Mesendoderm (in vitro differentiated cells): ENCODE measurements around the gene TUBB3.

ENCODE experiments used
- DNase-seq: peaks from one replicate; pipeline ENCODE4 v3.0.0; 2013
- H2AK5ac ChIP-seq: 2 replicates; pipeline ENCODE4 v1.6.1; 2013; ENCODE audit warnings: low read length, inconsistent platforms
- H2BK120ac ChIP-seq: 2 replicates; pipeline ENCODE4 v1.6.1; 2013; ENCODE audit warnings: low read depth, mild to moderate bottlenecking, low read length, moderate library complexity, mixed read lengths
- H2BK15ac ChIP-seq: replicated peaks from 2 replicates; pipeline ENCODE4 v1.6.1; 2013; ENCODE audit warnings: low read depth, mild to moderate bottlenecking, moderate library complexity
- H2BK5ac ChIP-seq: 2 replicates; pipeline ENCODE4 v1.6.1; 2013; ENCODE audit warnings: low read length, inconsistent platforms
- H3K18ac ChIP-seq: 2 replicates; pipeline ENCODE4 v1.6.1; 2013; ENCODE audit warnings: mild to moderate bottlenecking, low read length, mixed read lengths
- H3K23ac ChIP-seq: one replicate; pipeline ENCODE4 v1.6.1; 2013; ENCODE audit warnings: low read length
- H3K27ac ChIP-seq: 2 replicates; pipeline ENCODE4 v1.5.1; 2013; ENCODE audit warnings: low read depth, mild to moderate bottlenecking, inconsistent platforms, low read length, moderate library complexity
- H3K27me3 ChIP-seq: 2 replicates; pipeline ENCODE4 v1.6.1; 2013; ENCODE audit warnings: low read length, control low read depth, mild to moderate bottlenecking, inconsistent platforms; ENCODE audit not compliant: insufficient read depth, poor library complexity
- H3K36me3 ChIP-seq: 2 replicates; pipeline ENCODE4 v1.6.1; 2013; ENCODE audit warnings: low read length, inconsistent platforms; ENCODE audit not compliant: control insufficient read depth, insufficient read depth
- H3K4ac ChIP-seq: one replicate; pipeline ENCODE4 v1.6.1; 2013; ENCODE audit warnings: low read depth, mild to moderate bottlenecking, low read length, moderate library complexity
- H3K4me1 ChIP-seq: 2 replicates; pipeline ENCODE4 v1.6.1; 2013; ENCODE audit warnings: low read depth, low read length, inconsistent platforms; ENCODE audit not compliant: control insufficient read depth
- H3K4me2 ChIP-seq: 2 replicates; pipeline ENCODE4 v1.6.1; 2013; ENCODE audit warnings: low read length
- H3K4me3 ChIP-seq: 2 replicates; pipeline ENCODE4 v1.5.1; 2013; ENCODE audit warnings: mild to moderate bottlenecking, low read length
- H3K56ac ChIP-seq: one replicate; pipeline ENCODE4 v1.6.1; 2013; ENCODE audit warnings: low read length
- H3K79me1 ChIP-seq: 2 replicates; pipeline ENCODE4 v1.6.1; 2013; ENCODE audit warnings: low read length, inconsistent platforms
- H3K79me2 ChIP-seq: 2 replicates; pipeline ENCODE4 v1.6.1; 2013; ENCODE audit warnings: mild to moderate bottlenecking, low read length; ENCODE audit not compliant: control insufficient read depth, insufficient read depth
- H3K9ac ChIP-seq: 2 replicates; pipeline ENCODE4 v1.6.1; 2013; ENCODE audit warnings: low read length, inconsistent platforms
- H4K5ac ChIP-seq: one replicate; pipeline ENCODE4 v1.6.1; 2013; ENCODE audit warnings: low read length
- H4K8ac ChIP-seq: one replicate; pipeline ENCODE4 v1.6.1; 2013; ENCODE audit warnings: low read depth, mild to moderate bottlenecking, control low read depth, low read length, moderate library complexity
- WGBS: extraction: QIAGEN DNeasy Blood & Tissue Kit; methylation state at CpG from one replicate; pipeline ENCODE4 v1.1.7; 2013; ENCODE audit warnings: low lambda C conversion rate, missing lambda C conversion rate; ENCODE audit not compliant: insufficient coverage; ENCODE audit errors: extremely low coverage; 5-methylcytosine and 5-hydroxymethylcytosine counted together

Gene TUBB3

GRCh38 chr16:89898201-89898967 lies 24.8 kb upstream of the TUBB3 start:
- Histone ChIP-seq H2BK5ac (no peak overlapping the region), H4K5ac (no peak overlapping the region), H3K4me1 (no peaks in the 10 kb centered on the region), H2AK5ac (no peak overlapping the region), H3K4me3 (no peak overlapping the region), H3K4me2 (no peak overlapping the region), H3K27ac (no peak overlapping the region), H3K27me3 (no peaks in the 10 kb centered on the region), H3K23ac (no peak overlapping the region), H2BK15ac (no peak overlapping the region), H3K36me3 (peaks cover 21% of the 10 kb centered on the region), H3K56ac (no peak overlapping the region), H4K8ac (no peak overlapping the region), H2BK120ac (no peak overlapping the region), H3K4ac (no peak overlapping the region), H3K79me2 (no peaks in the 10 kb centered on the region), H3K79me1 (no peaks in the 10 kb centered on the region), H3K9ac (no peak overlapping the region), H3K18ac (no peak overlapping the region)
- WGBS, result no CpG with 5 or more reads among the region's 36 CpGs
- DNase-seq, result no peak

GRCh38 chr16:89899879-89900481 lies 23.2 kb upstream of the TUBB3 start:
- H4K5ac ChIP-seq, result no peak overlapping the region

GRCh38 chr16:89900885-89901284 lies 22.3 kb upstream of the TUBB3 start:
- H3K9ac ChIP-seq, result no peak overlapping the region
- no peaks in the 10 kb centered on the region for H3K79me1 ChIP-seq
- no peak overlapping the region for H4K8ac ChIP-seq
- no peak overlapping the region for H3K27ac ChIP-seq
- H3K23ac ChIP-seq, result no peak overlapping the region
- H2BK120ac ChIP-seq, result no peak overlapping the region
- H2AK5ac ChIP-seq, result no peak overlapping the region
- no peak overlapping the region for H2BK15ac ChIP-seq
- no peak overlapping the region for H3K4me2 ChIP-seq
- no CpG with 5 or more reads among the region's 17 CpGs for WGBS
- H3K36me3 ChIP-seq, result peaks cover 21% of the 10 kb centered on the region
- no peak overlapping the region for H3K4me3 ChIP-seq
- H3K79me2 ChIP-seq, result no peaks in the 10 kb centered on the region
- no peaks in the 10 kb centered on the region for H3K27me3 ChIP-seq
- no peak for DNase-seq
- H3K18ac ChIP-seq, result no peak overlapping the region
- H4K5ac ChIP-seq, result no peak overlapping the region
- no peak overlapping the region for H3K4ac ChIP-seq
- H3K56ac ChIP-seq, result no peak overlapping the region
- H2BK5ac ChIP-seq, result no peak overlapping the region
- H3K4me1 ChIP-seq, result no peaks in the 10 kb centered on the region

More at GRCh38 chr16:89899879-89900481, 23.2 kb upstream of the TUBB3 start:
- no peak overlapping the region for H3K56ac ChIP-seq
- H2BK120ac ChIP-seq, result no peak overlapping the region
- no peak for DNase-seq
- H3K4ac ChIP-seq, result no peak overlapping the region
- H3K4me3 ChIP-seq, result no peak overlapping the region
- WGBS, result no CpG with 5 or more reads among the region's 20 CpGs
- no peak overlapping the region for H2AK5ac ChIP-seq
- H3K4me2 ChIP-seq, result no peak overlapping the region
- H3K79me1 ChIP-seq, result no peaks in the 10 kb centered on the region
- no peak overlapping the region for H3K18ac ChIP-seq
- H3K27ac ChIP-seq, result no peak overlapping the region
- no peak overlapping the region for H3K9ac ChIP-seq
- H3K79me2 ChIP-seq, result no peaks in the 10 kb centered on the region
- H4K8ac ChIP-seq, result no peak overlapping the region
- H2BK5ac ChIP-seq, result no peak overlapping the region
- H3K4me1 ChIP-seq, result no peaks in the 10 kb centered on the region
- peaks cover 23% of the 10 kb centered on the region for H3K36me3 ChIP-seq
- H3K27me3 ChIP-seq, result no peaks in the 10 kb centered on the region
- no peak overlapping the region for H3K23ac ChIP-seq
- H2BK15ac ChIP-seq, result no peak overlapping the region

- WGBS, result no CpG with 5 or more reads among the region's 11 CpGs
- Histone ChIP-seq H3K4me1 (no peaks in the 10 kb centered on the region), H3K79me1 (no peaks in the 10 kb centered on the region), H3K9ac (no peak overlapping the region), H3K4me3 (no peak overlapping the region), H3K27ac (no peak overlapping the region), H3K23ac (no peak overlapping the region), H4K8ac (no peak overlapping the region), H2BK5ac (no peak overlapping the region), H3K4ac (no peak overlapping the region), H3K18ac (no peak overlapping the region), H2BK120ac (no peak overlapping the region), H3K56ac (no peak overlapping the region), H3K27me3 (no peaks in the 10 kb centered on the region), H2AK5ac (no peak overlapping the region), H3K79me2 (no peaks in the 10 kb centered on the region), H2BK15ac (no peak overlapping the region), H3K36me3 (peaks cover 21% of the 10 kb centered on the region), H4K5ac (no peak overlapping the region), H3K4me2 (no peak overlapping the region)
- DNase-seq, result no peak
Observed at GRCh38 chr16:89902980-89903379, 20.2 kb upstream of the TUBB3 start.

- Histone ChIP-seq H3K23ac (no peak overlapping the region), H3K56ac (no peak overlapping the region), H3K79me2 (no peaks in the 10 kb centered on the region), H3K9ac (no peak overlapping the region), H4K5ac (no peak overlapping the region), H2BK120ac (no peak overlapping the region), H2BK5ac (no peak overlapping the region), H3K4me3 (no peak overlapping the region), H3K4me2 (no peak overlapping the region), H4K8ac (no peak overlapping the region), H3K4ac (no peak overlapping the region), H3K27me3 (no peaks in the 10 kb centered on the region), H3K4me1 (no peaks in the 10 kb centered on the region), H3K18ac (no peak overlapping the region), H2AK5ac (no peak overlapping the region), H2BK15ac (no peak overlapping the region), H3K27ac (no peak overlapping the region), H3K79me1 (no peaks in the 10 kb centered on the region), H3K36me3 (peaks cover 19% of the 10 kb centered on the region)
- DNase-seq, result no peak
- WGBS, result no CpG with 5 or more reads among the region's 19 CpGs
Observed at GRCh38 chr16:89903908-89904515, 19.1 kb upstream of the TUBB3 start.
